ENCODE data around the gene ZYX. TPM values are rescaled to one million over a fixed set of nuclear protein-coding genes. Genes with fewer than 3 reads are reported as not detected.
"Not testable (repeated sequence)": the region's sequence is repeated elsewhere in the genome, so short reads cannot be mapped to it uniquely, and the experiment has no call there.

Gene ZYX
- total RNA-seq, 2 donors from 2014 or later: 116 to 146 TPM

DNA sequence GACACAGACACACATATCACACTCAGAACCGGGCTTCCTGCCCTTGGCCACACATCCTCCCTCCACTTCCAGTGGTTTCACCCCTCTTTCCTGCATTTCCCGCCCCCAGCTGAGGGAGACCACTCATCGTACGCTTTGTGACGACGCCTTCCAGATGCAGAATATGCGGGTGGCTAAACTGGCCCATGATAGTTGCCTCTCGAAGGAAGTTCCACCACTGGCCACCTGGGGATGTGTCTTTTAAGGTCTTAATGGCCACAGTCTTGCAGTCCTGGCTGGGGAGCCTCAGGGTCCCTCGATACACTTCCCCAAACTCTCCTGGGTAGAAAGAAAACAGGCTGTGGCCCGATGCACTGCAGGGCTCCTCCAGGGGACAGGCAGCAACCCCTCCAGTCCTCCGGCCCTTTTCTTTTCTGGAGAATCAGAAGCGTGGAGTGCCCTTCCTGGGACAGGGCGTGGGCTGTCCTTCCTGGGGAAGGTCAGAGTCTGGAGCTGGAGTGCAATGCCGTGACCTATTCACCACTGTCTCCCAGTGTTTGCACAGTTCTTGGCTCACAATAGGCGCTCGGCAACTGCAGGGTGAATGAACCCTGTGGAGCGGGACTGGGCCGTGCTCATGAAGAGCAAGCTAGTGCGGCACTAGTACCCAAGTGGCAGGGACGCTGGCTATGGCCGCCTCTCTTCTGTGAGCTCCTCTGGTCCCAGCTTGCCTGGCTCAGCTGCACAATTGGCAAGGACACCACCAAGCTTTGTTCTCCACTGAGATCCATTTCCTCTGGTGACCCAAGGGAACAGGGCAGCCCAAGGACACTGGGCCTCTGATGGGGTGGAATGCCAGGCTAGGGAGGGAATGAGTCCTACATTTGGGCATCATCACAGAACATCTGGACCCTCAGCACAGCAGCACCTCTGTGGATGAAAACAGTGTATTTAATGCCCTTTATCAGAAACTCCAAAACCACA lies 14.3 kb downstream of the ZYX start:
- peaks cover 5% of the 10 kb centered on the region for H3K4me1 Mint-ChIP-seq
- H3K27ac Mint-ChIP-seq: peak overlapping the region; percentile 64
- no peak overlapping the region for H3K4me3 Mint-ChIP-seq
- H3K9me3 Mint-ChIP-seq: no peaks in the 10 kb centered on the region
- H3K36me3 Mint-ChIP-seq (ENCODE audit: low read depth): peaks cover 33% of the 10 kb centered on the region
- ATAC-seq (replicated peaks): no peak
- no peaks in the 10 kb centered on the region for H3K27me3 Mint-ChIP-seq

DNA sequence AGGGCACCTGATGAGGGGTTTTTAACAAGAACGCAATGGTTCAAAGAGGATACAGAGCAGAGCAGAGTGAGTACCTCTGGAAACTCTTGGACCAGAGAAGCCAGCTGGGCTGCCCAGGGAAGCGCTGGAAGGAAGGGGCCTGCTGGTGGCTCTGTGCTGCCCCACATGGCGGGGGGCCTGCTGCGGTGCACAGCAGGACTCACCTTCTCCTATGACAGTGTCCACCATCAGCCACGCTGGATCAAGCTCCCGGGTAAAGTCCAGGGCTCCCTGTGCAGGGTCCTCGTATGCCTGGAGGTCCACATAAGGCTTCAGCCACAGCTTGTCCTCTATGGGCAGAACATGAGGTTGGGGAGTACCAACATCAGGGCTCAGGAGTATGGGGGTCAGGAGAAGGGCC lies 15.0 kb downstream of the ZYX start:
- no peaks in the 10 kb centered on the region for H3K27me3 Mint-ChIP-seq
- no peak overlapping the region for H3K4me3 Mint-ChIP-seq
- H3K9me3 Mint-ChIP-seq: no peaks in the 10 kb centered on the region
- H3K4me1 Mint-ChIP-seq: peaks cover 5% of the 10 kb centered on the region
- peaks cover 26% of the 10 kb centered on the region for H3K36me3 Mint-ChIP-seq (ENCODE audit: low read depth)
- no peak for ATAC-seq (replicated peaks)
- H3K27ac Mint-ChIP-seq: no peak overlapping the region

DNA sequence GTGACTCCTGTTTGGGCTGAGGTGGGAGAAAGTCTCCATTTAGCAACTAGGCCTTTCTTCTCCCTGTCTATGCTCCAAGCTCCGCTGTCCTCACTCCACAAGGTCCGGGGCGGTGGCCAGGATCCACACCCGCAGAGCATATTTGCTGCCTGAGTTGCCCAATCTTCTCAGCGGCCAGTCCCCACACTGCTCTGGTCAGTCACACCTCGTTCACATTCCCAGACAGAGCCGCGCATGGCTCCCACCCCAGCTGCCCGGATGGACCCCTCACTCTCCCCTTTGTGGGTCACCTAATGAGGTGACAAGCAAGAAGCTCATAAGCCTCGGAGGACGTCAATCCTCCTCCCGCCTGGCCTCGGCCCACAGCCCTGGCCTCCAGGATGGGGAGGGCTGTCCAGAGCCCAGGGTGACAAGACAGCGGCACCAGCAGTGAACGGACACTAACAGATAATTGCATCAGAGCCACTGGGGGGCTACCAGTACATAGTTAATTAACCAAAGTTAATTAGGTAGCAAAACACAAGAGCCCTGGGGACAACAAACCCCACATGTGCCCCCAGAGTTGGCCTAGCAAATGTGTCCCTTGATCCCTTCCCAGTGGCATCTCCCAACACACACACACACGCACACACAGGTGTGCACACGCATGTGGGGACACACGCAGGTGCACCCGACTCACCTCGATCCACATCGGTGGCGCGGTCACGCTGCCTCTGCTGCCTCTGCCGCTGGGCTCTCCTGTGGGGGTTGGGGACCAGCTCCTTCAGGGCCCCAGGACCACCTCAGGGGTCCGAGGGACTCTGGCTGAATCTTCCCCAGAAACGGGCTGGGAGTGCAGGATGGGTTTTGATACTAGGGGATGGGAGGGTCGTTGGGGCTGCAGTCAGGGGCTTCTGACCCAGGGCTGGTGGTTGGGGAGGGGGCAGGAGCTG lies 15.7 kb downstream of the ZYX start:
- H3K27me3 Mint-ChIP-seq: no peaks in the 10 kb centered on the region
- H3K4me1 Mint-ChIP-seq: peaks cover 5% of the 10 kb centered on the region
- no peak overlapping the region for H3K27ac Mint-ChIP-seq
- H3K9me3 Mint-ChIP-seq: no peaks in the 10 kb centered on the region
- H3K4me3 Mint-ChIP-seq: no peak overlapping the region
- ATAC-seq (replicated peaks): no peak
- peaks cover 18% of the 10 kb centered on the region for H3K36me3 Mint-ChIP-seq (ENCODE audit: low read depth)

DNA sequence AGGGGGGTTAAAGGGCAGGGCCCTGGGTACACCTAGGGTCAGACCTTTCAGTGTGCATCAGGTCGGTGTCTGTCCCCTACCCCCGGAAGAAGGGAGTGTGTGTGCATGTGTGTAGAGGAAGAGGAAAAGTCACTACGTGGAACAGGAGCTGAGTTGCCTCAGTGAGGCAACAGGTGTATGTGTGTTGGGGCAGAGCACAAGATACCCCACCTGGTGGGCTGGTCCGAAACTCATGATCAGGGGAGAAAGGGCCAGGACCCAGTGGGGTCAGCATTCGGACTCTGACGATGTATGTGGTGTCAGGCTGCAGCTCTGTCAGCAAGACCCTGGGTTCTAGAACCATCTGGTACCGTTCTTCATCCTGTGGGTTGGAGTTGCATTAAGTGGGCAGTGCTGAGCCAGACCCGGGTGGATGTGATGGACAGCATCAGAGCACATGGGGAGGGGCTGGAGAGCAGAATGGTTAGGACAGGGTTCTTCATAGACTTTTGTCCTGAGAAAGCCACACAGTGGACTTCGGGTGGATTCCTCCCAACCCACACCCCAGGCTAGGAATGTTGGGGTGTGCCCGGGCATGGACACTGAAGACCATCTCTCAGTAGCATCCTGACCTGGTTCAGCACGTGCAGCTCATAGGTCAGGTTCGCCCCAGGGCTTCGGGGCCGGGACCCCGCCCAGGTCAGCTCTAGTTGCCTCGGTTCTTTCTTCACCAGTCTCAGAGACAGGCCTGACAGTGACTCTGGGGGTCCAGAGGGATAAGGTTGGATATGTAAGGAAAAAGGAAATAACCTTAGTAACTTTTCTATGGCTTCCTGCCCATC lies 16.8 kb downstream of the ZYX start:
- no peaks in the 10 kb centered on the region for H3K27me3 Mint-ChIP-seq
- H3K36me3 Mint-ChIP-seq (ENCODE audit: low read depth): peaks cover 8% of the 10 kb centered on the region
- no peak overlapping the region for H3K4me3 Mint-ChIP-seq
- no peaks in the 10 kb centered on the region for H3K9me3 Mint-ChIP-seq
- peak overlapping the region; percentile 19 for H3K27ac Mint-ChIP-seq
- ATAC-seq (replicated peaks): no peak
- H3K4me1 Mint-ChIP-seq: peaks cover 5% of the 10 kb centered on the region

DNA sequence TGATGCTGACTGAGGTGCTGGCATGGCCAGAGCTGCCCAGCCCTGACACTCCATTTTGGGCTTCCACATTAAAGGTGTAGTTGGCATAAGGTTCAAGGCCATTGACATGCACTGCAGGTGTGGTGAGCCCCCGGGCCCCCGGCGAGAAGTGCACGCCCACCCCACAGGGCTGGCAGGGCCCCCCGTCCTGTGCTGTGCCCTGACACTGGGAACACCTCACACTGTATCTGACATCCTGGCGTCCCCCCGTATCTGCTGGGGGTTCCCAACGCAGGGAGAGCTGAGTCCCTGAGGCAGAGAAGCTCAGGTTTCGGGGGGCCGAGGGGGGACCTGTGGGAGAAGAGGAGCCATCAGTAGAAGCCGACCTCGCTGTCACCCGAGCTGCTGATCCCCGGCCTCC lies 17.5 kb downstream of the ZYX start:
- no peak for ATAC-seq (replicated peaks)
- Mint-ChIP-seq H3K4me3 (no peak overlapping the region), H3K27me3 (no peaks in the 10 kb centered on the region), H3K9me3 (no peaks in the 10 kb centered on the region), H3K27ac (no peak overlapping the region), H3K36me3 (ENCODE audit: low read depth) (peaks cover 6% of the 10 kb centered on the region), H3K4me1 (peaks cover 5% of the 10 kb centered on the region)

DNA sequence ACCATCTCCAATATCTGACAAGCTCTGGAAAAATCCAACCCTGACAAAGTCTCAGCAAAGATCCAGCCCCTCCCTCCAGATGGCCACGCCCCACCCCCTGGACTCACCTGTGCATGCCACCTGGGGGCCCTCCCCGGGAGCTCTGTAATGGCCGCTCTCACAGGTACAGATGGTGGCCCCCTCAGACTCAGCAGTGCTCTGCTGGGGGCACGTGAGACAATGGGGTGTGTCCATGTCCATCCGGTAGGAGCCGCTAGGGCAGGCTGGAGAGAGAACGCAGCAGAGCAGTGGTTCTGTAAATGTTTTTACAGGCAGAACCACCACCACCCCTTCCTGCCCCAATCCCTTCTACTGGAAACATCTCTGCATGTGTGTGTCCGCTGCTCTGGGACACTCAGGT lies 18.0 kb downstream of the ZYX start:
- H3K4me3 Mint-ChIP-seq: no peak overlapping the region
- ATAC-seq (replicated peaks): no peak
- no peak overlapping the region for H3K27ac Mint-ChIP-seq
- H3K9me3 Mint-ChIP-seq: no peaks in the 10 kb centered on the region
- peaks cover 5% of the 10 kb centered on the region for H3K4me1 Mint-ChIP-seq
- H3K36me3 Mint-ChIP-seq (ENCODE audit: low read depth): peaks cover 6% of the 10 kb centered on the region
- H3K27me3 Mint-ChIP-seq: no peaks in the 10 kb centered on the region

DNA sequence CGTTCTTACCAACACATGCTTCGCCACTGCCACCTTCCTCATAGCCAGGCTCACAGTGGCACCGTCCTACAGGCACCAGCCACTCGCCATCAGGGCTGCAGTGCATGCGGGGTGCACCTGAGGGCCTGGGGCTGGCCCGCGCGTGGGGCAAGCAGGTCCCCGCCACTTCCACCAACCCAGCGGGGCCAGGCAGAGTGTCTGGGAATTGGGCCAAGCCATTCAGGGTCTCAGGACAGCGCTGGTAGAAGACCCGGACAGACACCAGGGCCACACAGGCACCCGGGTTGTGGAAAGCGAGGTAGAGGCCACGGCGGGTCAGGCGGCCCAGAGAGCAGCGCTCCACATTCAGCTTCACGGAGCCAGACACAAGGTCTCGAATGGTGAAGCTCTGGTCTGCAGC lies 18.5 kb downstream of the ZYX start:
- ATAC-seq (replicated peaks): no peak
- H3K9me3 Mint-ChIP-seq: no peaks in the 10 kb centered on the region
- H3K27me3 Mint-ChIP-seq: no peaks in the 10 kb centered on the region
- H3K27ac Mint-ChIP-seq: no peak overlapping the region
- H3K36me3 Mint-ChIP-seq (ENCODE audit: low read depth): peaks cover 6% of the 10 kb centered on the region
- H3K4me3 Mint-ChIP-seq: no peak overlapping the region
- H3K4me1 Mint-ChIP-seq: peaks cover 7% of the 10 kb centered on the region

DNA sequence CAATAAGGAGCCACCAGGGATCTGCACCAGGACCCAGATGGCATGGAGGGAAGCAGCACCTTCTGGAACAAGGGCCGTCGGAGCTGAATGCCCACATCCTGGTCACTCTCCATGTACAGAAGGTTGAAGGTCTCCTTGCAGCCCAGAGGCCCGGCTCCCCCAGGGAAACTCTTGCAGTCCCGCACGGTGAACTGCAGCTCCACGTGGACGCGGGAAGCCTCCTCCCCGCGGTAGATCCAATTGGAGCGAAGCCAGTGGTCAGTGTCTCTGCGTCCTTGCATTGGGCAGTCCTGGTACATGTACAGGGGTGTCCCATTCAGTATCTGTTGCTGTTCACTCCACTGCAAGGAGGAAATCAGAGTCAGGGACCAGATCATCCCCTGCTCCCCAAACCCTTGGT lies 20.1 kb downstream of the ZYX start:
- Mint-ChIP-seq H3K27me3 (no peaks in the 10 kb centered on the region), H3K4me1 (peaks cover 15% of the 10 kb centered on the region), H3K36me3 (ENCODE audit: low read depth) (no peaks in the 10 kb centered on the region), H3K9me3 (no peaks in the 10 kb centered on the region), H3K27ac (no peak overlapping the region), H3K4me3 (no peak overlapping the region)
- no peak for ATAC-seq (replicated peaks)

DNA sequence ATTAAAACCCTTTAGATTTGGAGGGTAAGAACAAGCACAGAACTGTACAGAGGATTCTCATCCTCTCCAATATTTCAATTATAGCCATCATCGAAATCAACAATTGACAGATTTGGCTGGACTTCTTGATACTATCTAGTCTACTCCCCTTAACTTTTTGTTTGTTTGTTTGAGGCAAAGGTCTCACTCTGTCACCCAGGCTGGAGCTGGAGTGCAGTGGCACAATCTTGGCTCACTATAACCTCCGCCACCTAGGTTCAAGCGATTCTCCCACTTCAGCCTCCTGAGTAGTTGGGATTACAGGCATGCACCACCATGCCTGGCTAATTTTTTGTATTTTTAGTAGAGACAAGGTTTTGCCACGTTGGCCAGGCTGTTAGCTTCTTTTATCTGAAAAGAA lies 21.1 kb downstream of the ZYX start:
- H3K9me3 Mint-ChIP-seq; H3K36me3 Mint-ChIP-seq (ENCODE audit: low read depth); H3K27ac Mint-ChIP-seq; H3K27me3 Mint-ChIP-seq; H3K4me3 Mint-ChIP-seq; ATAC-seq (replicated peaks): not testable (repeated sequence)
- peaks cover 20% of the 10 kb centered on the region for H3K4me1 Mint-ChIP-seq

DNA sequence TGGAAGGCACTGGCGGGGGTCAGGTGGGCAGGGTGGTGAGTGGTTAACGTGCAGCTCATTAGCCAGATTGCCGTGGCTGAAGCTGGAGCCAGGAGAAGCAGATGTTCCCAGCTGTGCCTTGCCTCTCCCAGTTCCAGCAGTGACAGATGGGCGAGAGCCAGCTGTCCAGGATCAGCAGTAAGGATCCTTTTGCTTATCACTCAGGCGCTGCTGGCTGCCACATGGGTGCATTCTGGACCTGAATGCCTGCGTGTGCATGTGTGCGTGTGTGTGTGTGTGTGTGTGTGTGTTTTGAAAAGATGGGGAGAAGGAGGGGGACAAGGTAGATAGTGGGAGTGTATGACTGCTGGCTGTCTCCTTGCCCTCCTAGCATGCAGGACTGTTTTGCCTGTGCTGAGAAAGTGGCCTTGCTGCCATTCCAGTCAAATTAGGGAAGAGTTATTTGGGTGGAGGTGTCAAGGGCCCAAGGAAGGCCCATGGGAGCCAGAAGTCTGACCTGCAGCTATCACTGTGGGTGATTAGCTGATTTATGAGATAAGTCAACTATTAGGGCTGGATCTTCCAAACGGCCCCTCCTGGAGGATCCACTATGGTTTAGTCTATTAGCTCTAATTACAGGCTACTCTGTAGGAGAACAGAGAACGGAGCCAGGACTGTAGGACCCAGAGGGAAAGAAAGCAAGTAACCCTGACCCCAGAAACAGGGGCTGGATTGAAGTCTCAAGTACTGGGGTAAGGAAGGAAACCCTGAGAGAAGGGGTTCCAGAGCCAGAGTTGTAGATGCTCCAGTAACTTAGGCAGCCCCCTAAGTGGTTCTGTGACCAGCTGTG lies 24.2 kb downstream of the ZYX start:
- peaks cover 39% of the 10 kb centered on the region for H3K4me1 Mint-ChIP-seq
- no peaks in the 10 kb centered on the region for H3K36me3 Mint-ChIP-seq (ENCODE audit: low read depth)
- no peaks in the 10 kb centered on the region for H3K9me3 Mint-ChIP-seq
- no peaks in the 10 kb centered on the region for H3K27me3 Mint-ChIP-seq
- peak overlapping the region; percentile 28 for H3K27ac Mint-ChIP-seq
- no peak overlapping the region for H3K4me3 Mint-ChIP-seq
- no peak for ATAC-seq (replicated peaks)

DNA sequence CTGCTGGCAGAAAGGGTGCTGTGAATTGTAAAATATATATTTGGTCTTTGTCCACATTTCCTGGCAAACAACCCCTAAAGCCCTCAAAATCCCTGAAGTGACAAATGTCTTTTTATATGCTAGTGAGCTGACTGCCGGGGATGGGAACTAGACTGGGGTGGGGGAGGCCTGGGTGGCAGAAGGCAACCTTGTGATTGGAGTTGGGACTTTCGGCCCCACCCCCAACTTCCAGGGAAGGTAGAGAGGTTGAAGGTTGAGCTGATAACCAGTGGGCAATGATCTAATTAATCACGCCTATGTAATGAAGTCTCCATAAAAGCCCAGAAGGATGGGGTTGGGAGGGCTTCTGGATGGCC lies 24.8 kb downstream of the ZYX start:
- Mint-ChIP-seq H3K27ac (no peak overlapping the region), H3K4me3 (no peak overlapping the region), H3K36me3 (ENCODE audit: low read depth) (no peaks in the 10 kb centered on the region), H3K4me1 (peaks cover 41% of the 10 kb centered on the region), H3K27me3 (no peaks in the 10 kb centered on the region), H3K9me3 (no peaks in the 10 kb centered on the region)
- ATAC-seq (replicated peaks): no peak

DNA sequence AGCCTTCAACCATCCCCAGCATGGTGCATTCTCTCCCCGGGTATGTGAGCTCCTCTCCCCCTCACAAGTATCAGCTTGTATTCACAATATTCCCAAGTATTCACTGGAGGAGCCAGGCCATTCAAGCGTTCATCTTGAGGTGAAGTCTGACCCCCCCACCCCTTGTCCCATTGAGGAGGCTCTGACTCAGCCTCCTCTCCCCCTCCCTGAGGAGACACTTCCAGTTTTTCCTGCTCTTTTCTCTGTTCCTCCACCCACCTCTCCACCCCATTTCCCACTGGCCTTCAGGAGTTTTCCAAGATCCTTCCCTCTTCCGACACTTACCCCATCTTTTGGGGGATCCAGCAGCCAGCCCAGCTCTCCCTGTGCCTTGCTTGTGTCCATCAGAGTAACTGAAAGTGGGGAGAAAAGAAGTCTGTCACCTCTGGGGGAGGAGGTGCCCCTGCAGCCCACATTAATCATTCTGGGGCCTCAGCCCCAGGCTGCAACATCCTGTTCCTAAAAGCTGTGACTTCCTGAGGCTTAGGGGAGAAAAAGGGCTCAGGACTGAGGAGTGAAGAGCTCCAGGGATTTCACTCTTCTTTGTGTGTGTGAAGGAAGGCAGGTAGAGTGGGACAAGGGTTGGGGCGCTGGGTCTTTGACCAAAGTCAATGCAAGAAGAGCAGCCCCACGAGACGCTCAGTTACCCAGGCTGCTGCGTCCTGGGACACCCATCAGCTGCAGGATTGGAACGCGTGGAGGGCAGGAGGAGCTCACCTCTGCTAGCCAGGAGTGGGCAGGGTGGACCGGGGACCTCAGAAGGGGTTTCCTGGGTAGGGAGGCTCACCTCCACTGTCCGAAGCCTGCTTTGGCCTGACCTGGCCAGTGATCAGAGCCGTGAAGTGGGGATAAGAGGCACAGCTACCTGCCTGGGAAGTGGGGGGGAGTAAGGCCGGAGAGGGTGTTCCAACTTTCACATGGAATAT lies 26.4 kb downstream of the ZYX start:
- ATAC-seq (replicated peaks): peak; percentile 57
- peaks cover 41% of the 10 kb centered on the region for H3K4me1 Mint-ChIP-seq
- no peaks in the 10 kb centered on the region for H3K9me3 Mint-ChIP-seq
- peak overlapping the region; percentile 89 for H3K27ac Mint-ChIP-seq
- no peaks in the 10 kb centered on the region for H3K27me3 Mint-ChIP-seq
- no peaks in the 10 kb centered on the region for H3K36me3 Mint-ChIP-seq (ENCODE audit: low read depth)
- H3K4me3 Mint-ChIP-seq: peak overlapping the region; percentile 87

DNA sequence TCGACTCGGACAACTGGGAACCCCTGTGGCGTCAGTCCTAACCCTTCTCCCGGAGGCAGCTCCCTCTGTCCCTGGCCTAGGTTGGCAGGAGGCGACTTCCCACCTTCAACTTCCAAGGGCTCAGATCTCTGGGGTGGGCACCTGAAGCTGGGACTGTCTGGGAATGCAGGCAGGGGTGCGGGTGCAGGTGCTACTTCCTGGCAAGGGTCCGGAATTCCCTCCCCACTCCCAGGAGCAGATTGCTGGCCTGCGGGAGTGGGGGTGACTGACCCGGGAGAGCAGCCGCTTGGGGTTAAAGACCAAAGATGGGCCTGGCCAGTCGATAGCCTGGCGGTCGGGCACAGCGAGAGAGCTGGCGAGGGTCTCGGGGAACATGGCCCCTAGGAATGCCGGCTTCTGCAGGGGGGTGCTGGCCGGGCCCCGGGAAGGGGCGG lies 27.1 kb downstream of the ZYX start:
- no peaks in the 10 kb centered on the region for H3K9me3 Mint-ChIP-seq
- H3K4me3 Mint-ChIP-seq: peak overlapping the region; percentile 87
- H3K27me3 Mint-ChIP-seq: no peaks in the 10 kb centered on the region
- ATAC-seq (replicated peaks): peak; percentile 34
- no peak overlapping the region for H3K27ac Mint-ChIP-seq
- peaks cover 41% of the 10 kb centered on the region for H3K4me1 Mint-ChIP-seq
- H3K36me3 Mint-ChIP-seq (ENCODE audit: low read depth): no peaks in the 10 kb centered on the region

Measured in activated T-helper 17 cell treated with anti-CD3 and anti-CD28 coated beads, Interleukin-2, amount 50 U/mL, for 72 hours (primary cell).